Measurements from ENCODE around the gene HEY2.

GRCh38 chr6:125792680-125793079, 43.2 kb downstream of the HEY2 start:
- no peak for TF ChIP-seq CTCF (IDR thresholded peaks at IDR 0.05)
- no peak for TF ChIP-seq POLR2A (IDR thresholded peaks at IDR 0.05)
